Hematopoietic multipotent progenitor cell treated with erythropoietin and hydrocortisone succinate and interleukin-3 and kit ligand, for 8 days (in vitro differentiated cells): ENCODE measurements around the gene SIGLECL1.
A peak's percentile ranks its signal among the peaks of the same experiment; 100 is the strongest.
"Not testable (repeated sequence)": the region's sequence is repeated elsewhere in the genome, so short reads cannot be mapped to it uniquely, and the experiment has no call there.

Experiments
- DNase-seq: peaks from one replicate; pipeline ENCODE4 v3.0.0-alpha.2; 2015

The SIGLECL1 gene

GRCh38 chr19:51250786-51251467 lies at the start of gene SIGLECL1:
SIGLECL1 (plus strand) TSS chr19:51251080; CDS start chr19:51264073, 12,993 bp downstream.
- no peak for DNase-seq

GRCh38 chr19:51201712-51202111 lies 49.2 kb upstream of the SIGLECL1 start:
- DNase-seq = no peak

GRCh38 chr19:51203916-51204315 lies 47.0 kb upstream of the SIGLECL1 start:
- no peak for DNase-seq

- no peak for DNase-seq
These were observed 46.6 kb upstream of the SIGLECL1 start for GRCh38 chr19:51204321-51204720.

- no peak for DNase-seq
These were observed 43.1 kb upstream of the SIGLECL1 start for GRCh38 chr19:51207747-51208146.

GRCh38 chr19:51210191-51210784 lies 40.6 kb upstream of the SIGLECL1 start:
- no peak for DNase-seq

GRCh38 chr19:51210874-51211361 lies 40.0 kb upstream of the SIGLECL1 start:
- DNase-seq = not testable (repeated sequence)

GRCh38 chr19:51211833-51212232 lies 39.0 kb upstream of the SIGLECL1 start:
- no peak for DNase-seq

GRCh38 chr19:51219307-51219706 lies 31.6 kb upstream of the SIGLECL1 start:
- no peak for DNase-seq

- DNase-seq = no peak
These were observed 30.9 kb upstream of the SIGLECL1 start for GRCh38 chr19:51219971-51220370.

- DNase-seq = no peak
These were observed 29.9 kb upstream of the SIGLECL1 start for GRCh38 chr19:51220996-51221395.

- DNase-seq = peak; percentile 71
These were observed 26.7 kb upstream of the SIGLECL1 start for GRCh38 chr19:51224163-51224641.

- DNase-seq = peak; percentile 23
These were observed 25.9 kb upstream of the SIGLECL1 start, which contains the start of gene CD33 for GRCh38 chr19:51224898-51225393. CD33 (plus strand) TSS chr19:51225080; CDS start chr19:51225119, 39 bp downstream.

- DNase-seq = no peak
These were observed 24.8 kb upstream of the SIGLECL1 start for GRCh38 chr19:51226067-51226466.

- no peak for DNase-seq
These were observed 23.6 kb upstream of the SIGLECL1 start for GRCh38 chr19:51227326-51227725.

GRCh38 chr19:51227966-51228365 lies 22.9 kb upstream of the SIGLECL1 start:
- DNase-seq = no peak

GRCh38 chr19:51240866-51241265 lies 10.0 kb upstream of the SIGLECL1 start:
- no peak for DNase-seq

GRCh38 chr19:51242881-51243630 lies 7.8 kb upstream of the SIGLECL1 start:
- DNase-seq = no peak

GRCh38 chr19:51246164-51246552 lies 4.7 kb upstream of the SIGLECL1 start:
- DNase-seq = peak; percentile 46

- DNase-seq = no peak
These were observed 2.8 kb upstream of the SIGLECL1 start for GRCh38 chr19:51247972-51248590.

GRCh38 chr19:51251468-51251820 lies 564 bp downstream of the SIGLECL1 start:
- DNase-seq = no peak

GRCh38 chr19:51252306-51253079 lies 1.6 kb downstream of the SIGLECL1 start:
- no peak for DNase-seq
